AG09319 (cell line): ENCODE data around the gene SH2B2.

Source experiments
- DNase-seq: peaks from one replicate; pipeline ENCODE4 v3.0.0-alpha.2; 2010; ENCODE audit warnings: low read depth; ENCODE audit errors: extremely low read depth
- TF ChIP-seq, protein P1 (sequence below): IDR thresholded peaks from 2 replicates; pipeline ENCODE4 v1.5.1; 2011; ENCODE audit warnings: low read depth, mild to moderate bottlenecking, inconsistent platforms, low read length, moderate library complexity

SH2B2 gene

DNA sequence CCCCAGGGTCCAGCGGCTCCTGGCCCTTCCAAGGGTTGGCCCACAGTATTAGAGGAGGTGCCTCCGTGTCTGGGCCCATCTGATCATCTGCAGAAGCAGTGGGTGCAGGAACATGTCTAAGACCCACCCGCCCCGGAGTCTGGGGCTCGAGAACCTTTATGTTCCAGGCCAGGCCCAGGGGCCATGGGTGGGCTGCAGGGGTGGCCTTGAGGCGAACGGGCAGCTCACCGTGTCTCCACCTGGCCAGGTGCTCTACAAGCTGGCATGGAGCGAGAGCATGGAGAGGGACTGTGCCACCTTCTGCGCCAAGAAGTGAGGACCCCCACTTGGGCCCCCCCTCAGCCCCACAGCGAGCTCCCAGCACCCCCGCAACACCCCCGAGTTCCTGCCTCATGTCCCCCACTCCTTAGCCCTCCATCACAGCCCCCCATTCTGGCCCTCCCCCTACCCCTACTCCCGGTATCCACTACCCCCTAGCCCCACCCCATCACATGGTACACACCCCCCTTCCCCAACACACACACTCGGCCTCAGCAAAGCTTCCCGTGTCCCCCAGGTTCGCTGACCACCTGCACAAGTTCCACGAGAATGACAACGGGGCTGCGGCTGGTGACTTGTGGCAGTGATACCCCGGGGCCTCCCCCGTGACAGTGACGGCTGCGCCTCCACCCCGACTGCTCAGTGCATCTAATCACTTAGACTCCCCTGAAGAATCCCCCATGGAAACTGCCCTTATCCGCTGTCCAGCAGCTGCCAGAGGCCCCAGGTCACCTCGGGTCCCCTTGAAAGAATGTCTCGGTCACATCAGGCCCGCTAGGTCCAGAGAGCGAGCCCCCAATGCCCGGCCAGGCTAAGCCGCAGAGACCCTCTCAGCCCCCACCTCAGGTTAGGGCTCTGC, 4.0 kb upstream of the SH2B2 start:
- no peak for DNase-seq
- TF ChIP-seq, protein P1, sequence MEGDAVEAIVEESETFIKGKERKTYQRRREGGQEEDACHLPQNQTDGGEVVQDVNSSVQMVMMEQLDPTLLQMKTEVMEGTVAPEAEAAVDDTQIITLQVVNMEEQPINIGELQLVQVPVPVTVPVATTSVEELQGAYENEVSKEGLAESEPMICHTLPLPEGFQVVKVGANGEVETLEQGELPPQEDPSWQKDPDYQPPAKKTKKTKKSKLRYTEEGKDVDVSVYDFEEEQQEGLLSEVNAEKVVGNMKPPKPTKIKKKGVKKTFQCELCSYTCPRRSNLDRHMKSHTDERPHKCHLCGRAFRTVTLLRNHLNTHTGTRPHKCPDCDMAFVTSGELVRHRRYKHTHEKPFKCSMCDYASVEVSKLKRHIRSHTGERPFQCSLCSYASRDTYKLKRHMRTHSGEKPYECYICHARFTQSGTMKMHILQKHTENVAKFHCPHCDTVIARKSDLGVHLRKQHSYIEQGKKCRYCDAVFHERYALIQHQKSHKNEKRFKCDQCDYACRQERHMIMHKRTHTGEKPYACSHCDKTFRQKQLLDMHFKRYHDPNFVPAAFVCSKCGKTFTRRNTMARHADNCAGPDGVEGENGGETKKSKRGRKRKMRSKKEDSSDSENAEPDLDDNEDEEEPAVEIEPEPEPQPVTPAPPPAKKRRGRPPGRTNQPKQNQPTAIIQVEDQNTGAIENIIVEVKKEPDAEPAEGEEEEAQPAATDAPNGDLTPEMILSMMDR, result no peak

DNA sequence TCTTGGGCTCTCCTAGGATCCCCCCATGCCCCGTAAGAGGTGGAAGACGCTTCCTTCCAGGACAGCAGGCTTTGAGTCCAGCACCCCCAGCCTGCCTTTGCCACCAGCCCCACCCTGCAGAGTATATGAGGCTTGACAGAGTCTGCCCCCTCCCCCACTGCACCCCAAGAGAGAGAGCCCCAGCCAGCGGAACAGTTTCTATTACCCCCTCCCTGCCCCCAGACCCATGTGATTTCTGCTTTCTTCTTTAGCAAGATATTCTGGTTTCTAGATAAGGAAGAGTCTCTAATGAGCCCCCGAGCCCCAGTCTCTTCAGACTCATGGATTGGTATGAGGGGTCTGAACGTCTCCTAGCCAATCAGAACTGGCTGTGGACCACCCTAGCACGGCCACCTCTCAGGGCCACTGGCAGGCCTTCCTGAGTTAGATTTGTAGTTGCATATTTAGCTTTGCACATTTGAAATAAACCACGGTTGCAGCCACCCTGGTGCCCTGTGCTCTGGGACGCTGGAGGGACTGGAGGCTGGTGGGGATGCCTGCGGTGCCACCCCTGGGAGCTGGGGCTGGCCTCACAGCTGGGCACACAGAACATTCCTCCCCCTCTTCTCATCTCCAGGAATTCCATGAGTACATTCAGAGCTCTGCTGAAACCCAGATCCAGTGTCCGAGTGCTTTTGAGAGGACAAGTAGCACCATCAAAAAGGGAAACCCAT, 3.0 kb upstream of the SH2B2 start:
- TF ChIP-seq, protein P1, result no peak
- DNase-seq, result no peak

DNA sequence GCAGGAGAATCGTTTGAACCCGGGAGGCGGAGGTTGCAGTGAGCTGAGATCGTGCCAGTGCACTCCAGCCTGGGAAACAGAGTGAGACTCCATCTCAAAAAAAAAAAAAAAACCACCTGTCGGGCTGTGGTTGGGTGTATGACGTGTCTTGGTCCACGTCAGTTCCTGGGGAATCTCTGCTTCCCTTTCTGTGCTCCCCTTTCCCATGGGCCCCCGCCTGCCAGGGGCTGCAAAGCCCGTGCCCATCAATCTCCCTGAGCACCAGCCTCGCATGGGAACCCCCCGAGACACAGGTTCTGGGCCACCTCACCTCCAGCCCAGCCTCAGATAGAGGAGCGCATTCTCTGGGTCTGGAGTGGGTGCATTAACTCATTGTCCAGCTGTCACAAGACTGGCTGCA, 2.3 kb upstream of the SH2B2 start:
- DNase-seq, result no peak

DNA sequence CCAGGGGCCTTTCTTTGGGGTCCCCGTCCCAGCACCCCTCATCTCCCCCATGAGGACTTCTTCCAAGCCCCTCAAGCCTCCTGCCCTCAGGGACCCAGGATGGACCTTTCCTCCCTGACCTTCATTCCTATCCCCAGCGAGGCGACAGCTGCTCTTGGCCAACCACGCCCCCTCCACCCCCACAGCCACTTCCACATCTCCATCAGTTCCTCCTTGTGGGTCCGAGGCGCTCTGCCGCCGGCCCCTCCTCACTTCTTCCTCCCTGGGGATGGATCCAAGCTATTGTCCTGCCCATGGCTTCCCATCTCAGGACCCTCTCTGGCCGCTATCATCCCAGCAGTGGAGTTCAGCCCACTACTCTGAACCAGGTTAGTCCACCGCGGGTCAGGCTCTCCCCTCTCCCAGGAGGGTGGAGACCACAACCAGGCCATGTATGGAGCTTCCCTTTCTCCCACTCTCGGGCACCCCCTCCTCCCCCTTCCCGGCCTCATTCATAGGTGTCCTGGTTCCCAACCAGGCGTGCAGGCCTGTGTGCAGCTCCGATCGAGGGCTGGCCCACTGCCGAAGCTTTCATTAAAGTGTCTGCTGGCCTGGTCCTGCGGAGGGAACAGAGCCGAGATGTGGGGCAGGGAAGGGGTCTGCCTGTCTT, 1.7 kb upstream of the SH2B2 start:
- TF ChIP-seq, protein P1, result no peak
- DNase-seq, result no peak

More for the DNA sequence above, 2.3 kb upstream of the SH2B2 start:
- TF ChIP-seq, protein P1, result no peak

DNA sequence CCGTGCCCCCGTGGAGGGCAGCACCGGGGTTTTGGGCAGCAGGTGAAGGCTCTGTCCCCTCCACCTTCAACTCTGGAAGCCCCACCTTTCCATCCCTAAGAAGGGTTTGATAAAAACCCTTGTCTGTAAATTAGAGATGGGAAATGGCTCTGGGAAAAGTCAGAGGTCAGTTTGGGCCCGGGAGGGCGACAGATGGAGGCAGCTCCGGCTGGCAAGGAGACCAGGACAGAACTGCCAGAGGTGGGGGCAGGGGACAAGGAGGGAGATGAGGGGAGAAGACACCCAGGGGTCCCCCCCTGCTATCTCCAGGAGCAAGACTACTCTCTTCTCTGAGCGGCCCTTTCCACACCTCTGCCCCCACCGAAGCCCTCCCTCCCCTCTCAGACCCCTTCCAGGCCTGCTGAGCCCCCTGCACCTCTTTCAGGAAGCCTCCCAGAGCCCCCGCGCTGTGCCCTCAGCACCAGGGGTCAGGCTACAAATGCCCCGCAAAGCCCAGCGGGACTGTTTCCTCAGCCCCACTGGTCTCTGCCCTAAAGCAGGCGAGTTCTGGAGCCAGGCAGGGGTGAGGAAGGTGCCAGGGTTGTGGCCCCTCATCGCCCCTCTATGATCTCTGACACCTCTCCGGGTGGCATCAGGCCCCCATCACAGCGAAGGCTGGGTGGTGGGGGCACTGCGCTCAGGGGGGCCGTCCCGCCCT, 980 bp upstream of the SH2B2 start:
- DNase-seq, result no peak
- TF ChIP-seq, protein P1, result no peak

DNA sequence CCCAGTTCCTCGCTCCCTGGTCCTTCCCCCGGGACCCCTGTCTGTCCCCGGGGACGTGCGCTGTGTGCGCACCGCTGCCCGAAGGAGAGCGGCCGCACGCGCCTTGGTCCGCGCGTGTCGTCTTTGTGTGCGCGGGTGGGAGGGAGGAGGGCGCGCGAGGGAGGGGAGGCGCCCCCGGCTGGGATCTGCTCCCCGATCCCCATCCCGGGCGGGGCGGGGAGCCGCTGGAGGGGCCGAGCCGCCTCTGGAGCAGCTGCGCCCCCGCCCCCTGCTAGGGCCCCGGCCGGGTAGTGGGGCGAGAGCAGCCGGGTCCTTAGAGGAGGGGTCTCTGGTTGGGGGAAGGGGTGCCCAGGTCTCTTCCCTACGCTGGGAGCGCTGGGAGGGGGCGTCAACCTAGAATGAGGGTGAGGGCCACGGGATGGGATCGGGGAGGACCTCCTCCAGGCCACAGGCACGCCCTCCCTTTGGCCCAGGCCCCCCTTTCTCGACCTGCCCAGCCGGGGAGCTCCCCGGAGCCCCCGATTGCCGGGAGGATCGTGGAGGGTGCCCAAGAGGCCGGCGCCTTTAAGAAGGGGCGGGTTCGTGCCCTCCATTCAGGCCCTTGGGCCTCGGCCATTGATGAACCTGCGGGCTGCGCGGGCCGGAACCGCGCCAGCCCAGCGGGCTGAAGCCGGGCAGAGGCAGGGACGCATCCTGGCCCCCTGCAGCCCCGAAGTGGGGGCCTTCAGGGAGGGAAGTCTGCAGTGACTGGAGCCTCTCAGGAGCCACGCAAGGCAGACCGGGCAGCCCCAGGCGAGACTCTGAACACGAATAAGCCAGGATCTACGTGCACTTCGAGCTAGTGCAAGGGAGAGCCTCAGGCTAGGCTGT, 678 bp downstream of the SH2B2 start:
- DNase-seq, result no peak
- TF ChIP-seq, protein P1, result no peak
